NCI-H526 (cell line): ENCODE data around the gene PRAMEF33.
"Not testable (repeated sequence)": the region's sequence is repeated elsewhere in the genome, so short reads cannot be mapped to it uniquely, and the experiment has no call there.

ENCODE experiments used
- DNase-seq, 2 experiments: peaks; one replicate each; lab custom pipeline; 2025; lab: John Stamatoyannopoulos, UW

PRAMEF33 gene

GRCh38 chr1:13303239-13303638, at the start of gene PRAMEF33:
TSS of gene PRAMEF33 (plus strand) at chr1:13303539. CDS start at chr1:13305955, 2,416 bp downstream.
- DNase-seq, result not testable (repeated sequence)

DNA sequence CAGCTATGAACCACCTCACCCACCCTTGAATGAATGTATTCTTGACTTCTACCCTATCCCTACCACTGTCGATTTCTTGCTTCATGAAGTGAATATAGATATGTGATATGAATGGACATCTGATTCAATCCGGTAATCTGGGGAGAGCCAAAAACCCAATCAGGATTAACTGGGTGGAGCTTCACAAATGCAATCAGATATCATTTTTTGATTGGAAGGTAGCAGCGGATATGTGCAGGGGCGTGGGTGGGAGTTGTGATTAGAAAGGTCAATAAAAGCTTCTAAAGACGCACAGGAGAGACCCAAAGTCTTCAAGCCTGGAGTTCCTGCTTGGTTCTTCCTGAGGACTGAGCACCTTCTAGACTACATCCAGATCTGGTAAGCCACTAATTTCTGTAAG, 49.4 kb upstream of the PRAMEF33 start, which contains the start of gene PRAMEF5:
TSS of gene PRAMEF5 (plus strand) at position 301 of the 400 bp plus-strand sequence. CDS start 5,071 bp downstream, outside the sequence.
- DNase-seq, result not testable (repeated sequence)

GRCh38 chr1:13265124-13265523, 38.2 kb upstream of the PRAMEF33 start:
- not testable (repeated sequence) for DNase-seq

DNA sequence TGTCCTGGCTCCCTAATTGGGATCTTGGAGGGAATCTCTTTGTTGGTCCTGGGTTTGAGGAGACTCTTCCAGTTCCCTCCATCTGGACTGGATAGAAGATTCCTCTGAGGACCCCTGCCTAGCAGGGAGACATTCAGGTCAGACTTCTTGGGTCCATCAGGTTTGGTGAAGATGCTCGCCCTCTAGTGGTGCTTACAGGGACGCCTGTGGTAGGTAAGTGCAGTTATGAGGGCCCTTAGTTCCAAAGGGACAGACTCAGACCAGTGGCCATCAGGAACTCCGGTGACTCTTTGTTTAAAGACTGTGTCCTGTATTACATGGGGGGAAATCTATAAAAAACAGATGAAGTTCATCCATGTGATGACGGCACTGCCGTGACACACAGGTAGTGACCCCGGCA, 26.3 kb upstream of the PRAMEF33 start:
- not testable (repeated sequence) for DNase-seq

DNA sequence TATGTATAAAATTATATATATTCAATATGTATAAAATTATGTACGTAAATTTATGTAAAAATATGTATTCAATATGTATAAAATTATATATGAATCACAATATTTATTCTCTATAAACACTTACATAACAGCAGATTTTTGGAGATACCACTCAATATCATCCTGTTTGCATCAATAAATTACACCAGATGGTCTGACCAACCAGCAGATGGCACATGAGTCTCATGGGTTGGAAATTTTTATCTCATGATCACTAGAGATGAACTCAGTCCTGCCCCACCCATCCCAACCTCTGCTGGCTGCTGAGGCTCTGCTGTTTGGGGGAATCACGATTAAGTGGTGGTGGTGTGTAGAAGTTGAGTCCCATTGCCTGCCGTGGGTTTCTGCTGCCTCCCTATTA, 23.7 kb upstream of the PRAMEF33 start:
- not testable (repeated sequence) for DNase-seq

DNA sequence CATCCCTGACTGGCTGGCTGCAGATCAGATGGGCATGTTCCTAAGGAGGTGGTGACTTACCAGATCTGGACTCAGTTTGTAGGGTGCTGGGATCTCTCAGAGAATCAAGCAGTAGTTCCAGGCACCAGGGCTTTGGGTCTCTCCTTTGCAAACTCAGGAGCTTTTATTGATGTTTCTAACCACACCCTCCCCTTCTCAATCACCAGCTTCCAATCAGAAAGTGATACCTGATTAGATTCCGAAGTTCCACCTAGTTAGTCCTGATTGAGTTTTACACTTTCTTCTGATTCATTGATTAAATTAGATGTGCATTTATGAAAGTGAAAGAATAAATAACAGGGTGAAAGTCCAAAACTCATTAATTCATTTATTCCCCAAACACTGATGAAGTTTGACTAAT, 18.3 kb upstream of the PRAMEF33 start, which contains the start of gene PRAMEF8:
TSS of gene PRAMEF8 (minus strand) at position 101 of the 400 bp plus-strand sequence. CDS start 1,046 bp downstream, outside the sequence.
- not testable (repeated sequence) for DNase-seq

- not testable (repeated sequence) for DNase-seq
Measured at GRCh38 chr1:13289030-13289429, 14.3 kb upstream of the PRAMEF33 start.

GRCh38 chr1:13297216-13297931, 6.0 kb upstream of the PRAMEF33 start:
- not testable (repeated sequence) for DNase-seq

DNA sequence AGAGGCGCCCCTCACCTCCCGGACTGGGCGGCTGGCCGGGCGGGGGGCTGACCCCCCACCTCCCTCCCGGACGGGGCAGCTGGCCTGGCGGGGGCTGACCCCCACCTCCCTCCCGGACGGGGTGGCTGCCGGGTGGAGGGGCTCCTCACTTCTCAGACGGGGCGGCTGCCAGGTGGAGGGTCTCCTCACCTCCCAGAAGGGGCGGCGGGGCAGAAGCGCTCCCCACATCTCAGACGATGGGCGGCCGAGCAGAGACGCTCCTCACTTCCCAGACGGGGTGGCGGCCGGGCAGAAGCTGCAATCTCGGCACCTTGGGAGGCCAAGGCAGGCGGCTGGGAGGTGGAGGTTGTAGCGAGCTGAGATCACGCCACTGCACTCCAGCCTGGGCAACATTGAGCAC, 4.6 kb upstream of the PRAMEF33 start:
- not testable (repeated sequence) for DNase-seq

- DNase-seq, result not testable (repeated sequence)
Measured at GRCh38 chr1:13302197-13302596, 1.1 kb upstream of the PRAMEF33 start.

GRCh38 chr1:13315281-13315680, 11.9 kb downstream of the PRAMEF33 start, which contains the start of gene PRAMEF15:
TSS of gene PRAMEF15 (plus strand) at chr1:13315581. CDS start at chr1:13318408, 2,827 bp downstream.
- DNase-seq, result not testable (repeated sequence)

DNA sequence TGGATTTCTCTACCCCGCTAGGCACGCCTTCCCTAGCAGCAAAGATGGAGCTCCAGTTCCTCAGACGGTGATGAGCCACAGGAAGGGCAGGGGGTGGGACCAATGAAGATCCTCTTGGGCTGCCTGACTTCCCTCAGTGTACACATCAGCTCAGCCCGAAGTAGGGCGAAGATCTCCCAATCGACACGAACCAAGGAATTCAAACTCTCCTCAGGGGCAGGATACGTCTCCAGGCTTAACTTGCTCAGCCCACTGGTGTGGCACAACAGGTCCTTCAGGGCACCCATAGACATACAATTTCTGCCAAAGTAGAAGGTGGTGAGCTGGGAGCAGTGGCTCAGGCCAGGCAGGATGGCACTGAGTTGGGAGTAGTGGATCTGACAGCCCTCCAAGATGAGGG, 39.2 kb downstream of the PRAMEF33 start:
- DNase-seq, result not testable (repeated sequence)

GRCh38 chr1:13347034-13347433, 43.7 kb downstream of the PRAMEF33 start, which contains the start of gene PRAMEF14:
TSS of gene PRAMEF14 (minus strand) at chr1:13347134. CDS start at chr1:13345314, 1,820 bp downstream.
- not testable (repeated sequence) for DNase-seq

DNA sequence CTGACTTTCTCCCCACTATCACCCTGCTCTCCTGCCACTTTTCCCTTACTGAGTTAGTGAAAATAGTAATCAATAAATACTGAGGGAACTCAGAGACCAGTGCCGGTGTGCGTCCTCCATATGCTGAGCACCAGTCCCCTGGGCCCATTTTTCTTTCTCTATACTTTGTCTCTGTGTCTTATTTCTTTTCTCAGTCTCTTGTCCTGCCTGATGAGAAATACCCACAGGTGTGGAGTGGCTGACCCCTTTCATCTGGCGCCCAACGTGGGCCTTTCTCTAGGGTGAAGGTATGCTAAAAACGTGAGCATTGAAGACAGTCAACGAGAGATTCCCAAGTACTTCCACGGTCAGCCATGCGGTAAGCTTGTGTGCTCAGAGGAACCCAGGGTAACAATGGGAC, 50.1 kb downstream of the PRAMEF33 start:
- DNase-seq, result not testable (repeated sequence)

- not testable (repeated sequence) for DNase-seq
Measured at GRCh38 chr1:13354475-13354874, 51.1 kb downstream of the PRAMEF33 start.

DNA sequence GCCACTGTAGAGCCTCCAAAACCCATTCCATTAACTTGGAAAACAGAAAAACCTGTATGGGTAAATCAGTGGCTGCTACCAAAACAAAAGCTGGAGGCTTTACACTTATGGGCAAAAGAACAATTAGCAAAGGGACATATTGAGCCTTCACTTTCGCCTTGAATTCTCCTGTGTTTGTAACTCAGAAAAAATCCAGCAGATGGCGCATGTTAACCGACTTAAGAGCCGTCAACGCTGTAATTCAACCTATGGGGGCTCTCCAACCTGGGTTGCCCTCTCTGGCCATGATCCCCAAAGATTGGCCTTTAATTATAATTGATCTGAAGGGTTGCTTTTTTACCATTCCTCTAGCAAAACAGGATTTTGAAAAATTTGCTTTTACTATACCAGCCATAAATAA, 53.4 kb downstream of the PRAMEF33 start:
- peak; percentile 39 to 66 for DNase-seq
